Brain microvascular endothelial cell (primary cell): ENCODE data around the gene ZNRF1.

Source experiments
- DNase-seq: peaks from one replicate; pipeline ENCODE4 v3.0.0-alpha.2; 2020
- H3K27ac ChIP-seq: fragments of 250-450 bp; sonication (Bioruptor Pico); 2 replicates; pipeline ENCODE4 v1.5.1; 2020; ENCODE audit warnings: mild to moderate bottlenecking, moderate library complexity
- H3K27me3 ChIP-seq: fragments of 250-450 bp; sonication (Bioruptor Pico); replicated peaks from 2 replicates; pipeline ENCODE4 v1.5.1; 2020; ENCODE audit warnings: mild to moderate bottlenecking
- H3K36me3 ChIP-seq: fragments of 250-450 bp; sonication (Bioruptor Pico); replicated peaks from 2 replicates; pipeline ENCODE4 v1.5.1; 2020; ENCODE audit warnings: mild to moderate bottlenecking
- H3K4me3 ChIP-seq: 2 replicates; pipeline ENCODE4 v1.5.1; 2011; ENCODE audit warnings: low read depth, mild to moderate bottlenecking, control low read depth, low read length, moderate library complexity
- in situ Hi-C: cut with HindIII; loops from 2 replicates; pipeline ENCODE4 v1.10.0; 2017; ENCODE audit warnings: low sequenced_read_pairs, low pct_ligation_motif_present
- TF ChIP-seq, protein P1 (sequence below): IDR thresholded peaks from 2 replicates; pipeline ENCODE4 v1.5.1; 2011; ENCODE audit warnings: low read depth, mild to moderate bottlenecking, moderate library complexity, low read length, control low read depth, inconsistent platforms; ENCODE audit errors: missing control alignments

Gene ZNRF1

DNA sequence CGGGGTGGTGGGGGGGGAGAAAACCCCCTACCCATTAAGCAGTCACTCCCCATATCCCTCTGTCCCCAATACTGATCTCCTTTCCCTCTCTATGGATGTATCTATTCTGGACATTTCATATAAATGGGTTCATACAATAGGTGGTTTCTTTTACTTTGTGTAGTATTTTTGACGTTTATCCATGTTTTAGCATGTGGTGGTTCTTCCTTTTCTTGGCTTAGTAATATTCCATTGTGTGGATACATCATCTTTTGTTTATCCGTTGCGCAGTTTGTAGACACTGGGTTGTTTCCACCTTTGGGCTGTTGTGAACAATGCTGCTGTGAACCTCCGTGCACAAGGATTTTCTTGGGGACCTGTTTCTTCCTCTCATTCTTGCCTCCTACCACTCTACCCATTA, 105.2 kb downstream of the ZNRF1 start:
- Histone ChIP-seq H3K4me3 (no peak overlapping the region), H3K27me3 (no peaks in the 10 kb centered on the region), H3K27ac (no peak overlapping the region), H3K36me3 (no peaks in the 10 kb centered on the region)
- no peak for DNase-seq
- TF ChIP-seq, protein P1, sequence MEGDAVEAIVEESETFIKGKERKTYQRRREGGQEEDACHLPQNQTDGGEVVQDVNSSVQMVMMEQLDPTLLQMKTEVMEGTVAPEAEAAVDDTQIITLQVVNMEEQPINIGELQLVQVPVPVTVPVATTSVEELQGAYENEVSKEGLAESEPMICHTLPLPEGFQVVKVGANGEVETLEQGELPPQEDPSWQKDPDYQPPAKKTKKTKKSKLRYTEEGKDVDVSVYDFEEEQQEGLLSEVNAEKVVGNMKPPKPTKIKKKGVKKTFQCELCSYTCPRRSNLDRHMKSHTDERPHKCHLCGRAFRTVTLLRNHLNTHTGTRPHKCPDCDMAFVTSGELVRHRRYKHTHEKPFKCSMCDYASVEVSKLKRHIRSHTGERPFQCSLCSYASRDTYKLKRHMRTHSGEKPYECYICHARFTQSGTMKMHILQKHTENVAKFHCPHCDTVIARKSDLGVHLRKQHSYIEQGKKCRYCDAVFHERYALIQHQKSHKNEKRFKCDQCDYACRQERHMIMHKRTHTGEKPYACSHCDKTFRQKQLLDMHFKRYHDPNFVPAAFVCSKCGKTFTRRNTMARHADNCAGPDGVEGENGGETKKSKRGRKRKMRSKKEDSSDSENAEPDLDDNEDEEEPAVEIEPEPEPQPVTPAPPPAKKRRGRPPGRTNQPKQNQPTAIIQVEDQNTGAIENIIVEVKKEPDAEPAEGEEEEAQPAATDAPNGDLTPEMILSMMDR: no peak
- in situ Hi-C loops: no loop called here

DNA sequence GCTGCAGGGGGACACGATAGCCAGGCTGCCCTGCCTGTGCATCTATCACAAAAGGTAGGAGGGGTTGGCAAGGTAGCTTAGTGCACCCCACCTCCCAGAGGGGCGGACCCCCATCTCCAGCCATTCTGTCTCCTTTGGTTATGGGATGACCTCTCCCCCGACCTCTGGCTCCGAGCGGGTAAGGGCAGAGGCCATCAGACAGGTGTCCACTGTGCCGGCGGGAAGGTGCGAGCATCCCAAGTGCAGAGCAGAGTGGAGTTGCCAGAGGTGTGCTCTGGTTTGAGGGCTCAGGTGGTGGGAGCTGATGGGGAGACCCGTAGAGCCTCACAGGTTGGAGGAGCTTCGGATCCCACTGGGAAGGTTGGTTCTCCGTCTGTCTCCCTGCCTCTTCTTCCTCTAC, 106.0 kb downstream of the ZNRF1 start:
- Histone ChIP-seq H3K36me3 (no peaks in the 10 kb centered on the region), H3K4me3 (no peak overlapping the region), H3K27ac (no peak overlapping the region), H3K27me3 (no peaks in the 10 kb centered on the region)
- DNase-seq: no peak
- TF ChIP-seq, protein P1: no peak
- in situ Hi-C loops: no loop called here

DNA sequence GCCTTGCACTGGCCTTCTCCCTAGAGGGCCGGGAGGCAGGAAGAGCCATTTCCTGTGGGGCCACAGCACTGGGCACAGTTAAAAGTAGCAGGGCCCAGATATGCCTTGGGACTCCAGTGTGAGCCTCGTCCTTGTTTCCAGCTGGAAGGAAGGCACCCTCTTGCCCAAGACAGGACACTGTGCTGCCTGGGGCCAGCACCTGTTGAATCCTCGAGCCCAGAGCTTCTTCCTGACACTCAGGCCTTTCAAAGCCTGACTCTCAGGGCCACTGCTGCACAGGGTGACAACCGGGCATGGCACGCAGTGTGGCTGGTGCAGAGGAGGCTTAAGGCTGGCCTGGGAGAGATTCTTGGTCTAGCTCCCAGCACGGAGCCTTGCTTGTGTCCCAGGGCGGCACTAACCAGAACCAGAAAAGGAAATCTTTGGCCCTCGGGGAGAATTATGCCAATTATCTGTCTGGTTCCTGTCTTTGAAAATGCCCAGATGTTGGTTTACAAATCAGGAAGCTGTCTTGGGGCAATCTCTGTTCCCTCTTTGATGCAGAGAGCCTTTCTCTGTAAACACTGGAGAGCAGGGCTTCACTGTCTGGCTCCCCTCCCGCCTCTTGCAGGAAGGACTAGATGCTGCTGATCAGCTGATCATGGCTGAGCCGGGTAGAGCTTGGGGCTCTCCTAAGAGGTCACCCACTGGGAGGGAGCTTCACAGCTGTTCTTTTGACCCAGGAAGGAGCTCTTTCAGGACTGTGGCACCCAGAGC, 106.7 kb downstream of the ZNRF1 start:
- H3K27me3 ChIP-seq: no peaks in the 10 kb centered on the region
- H3K36me3 ChIP-seq: no peaks in the 10 kb centered on the region
- H3K4me3 ChIP-seq: no peak overlapping the region
- no peak overlapping the region for H3K27ac ChIP-seq
- in situ Hi-C loops: no loop called here
- no peak for DNase-seq
- TF ChIP-seq, protein P1: no peak

DNA sequence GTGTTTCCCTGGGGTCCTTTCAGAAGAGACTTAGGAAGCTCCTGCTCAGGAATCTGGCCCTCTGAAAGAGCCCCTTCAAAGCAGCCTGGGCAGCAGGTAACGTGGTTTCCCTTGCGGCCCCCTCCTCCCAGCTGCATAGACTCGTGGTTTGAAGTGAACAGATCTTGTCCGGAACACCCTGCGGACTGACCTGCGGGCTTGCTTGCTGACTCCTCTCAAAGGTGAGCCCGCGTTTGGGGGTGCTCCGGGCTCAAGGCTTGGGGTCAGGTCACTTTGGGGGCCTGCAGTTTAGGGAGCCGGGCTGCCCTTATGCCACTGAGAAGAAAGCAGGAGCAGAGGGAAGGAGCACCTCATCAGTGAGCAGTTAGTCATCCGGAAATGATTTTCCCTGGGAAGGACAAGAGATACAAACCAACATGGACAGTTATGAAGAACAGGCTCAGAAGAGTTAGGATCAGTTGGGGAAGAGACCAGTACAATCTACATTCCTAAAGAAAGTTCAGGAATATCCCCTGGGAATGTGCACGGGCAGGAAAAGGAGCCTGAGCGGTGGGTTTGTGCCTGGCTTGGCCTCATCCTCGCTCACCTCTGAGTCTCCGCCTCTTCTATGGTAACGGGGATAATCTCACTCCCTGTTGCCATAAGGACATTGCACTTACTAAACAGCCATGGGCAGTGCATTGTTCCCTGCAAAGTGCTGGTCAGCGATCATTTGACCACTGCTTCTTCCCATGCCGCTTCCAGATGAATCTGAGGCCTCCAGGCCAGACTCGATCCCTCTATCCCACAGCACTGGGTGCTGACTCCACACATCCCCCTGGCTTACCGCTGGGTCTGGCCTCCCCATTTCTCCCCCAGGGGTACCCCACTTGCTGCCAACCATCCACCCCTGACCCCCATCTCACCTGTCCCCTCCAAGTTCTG, 107.8 kb downstream of the ZNRF1 start:
- Histone ChIP-seq H3K4me3 (no peak overlapping the region), H3K27ac (no peak overlapping the region), H3K36me3 (no peaks in the 10 kb centered on the region), H3K27me3 (no peaks in the 10 kb centered on the region)
- no peak for DNase-seq
- in situ Hi-C loops: no loop called here
- TF ChIP-seq, protein P1: no peak

DNA sequence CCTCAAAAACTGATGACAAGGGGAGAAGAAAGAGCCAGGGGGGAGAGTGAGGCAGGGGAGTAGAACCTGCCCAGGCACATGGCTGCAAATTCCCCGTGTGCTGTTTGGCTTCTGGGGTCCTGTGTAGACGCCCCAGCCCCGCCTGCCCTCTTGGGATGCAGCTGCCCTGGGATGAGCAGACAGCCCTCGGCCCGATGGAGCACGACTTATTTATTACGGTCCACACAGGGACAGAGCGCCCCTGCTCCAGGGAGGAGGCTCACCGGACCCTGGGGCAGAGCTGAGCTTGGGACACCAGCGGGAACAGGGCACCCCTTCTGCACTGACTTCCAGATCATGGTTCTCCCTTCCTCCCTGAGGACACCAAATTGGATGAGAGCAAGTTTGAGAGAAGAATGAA, 108.7 kb downstream of the ZNRF1 start:
- TF ChIP-seq, protein P1: no peak
- H3K27ac ChIP-seq: no peak overlapping the region
- no peak for DNase-seq
- no peak overlapping the region for H3K4me3 ChIP-seq
- no peaks in the 10 kb centered on the region for H3K36me3 ChIP-seq
- in situ Hi-C loops: no loop called here
- no peaks in the 10 kb centered on the region for H3K27me3 ChIP-seq
